H1 (cell line): ENCODE results near the gene PTH1R. TPM values are rescaled to one million over a fixed set of nuclear protein-coding genes. Genes with fewer than 3 reads are reported as not detected.

Source experiments
- CTCF ChIA-PET: fragments of 300-600 bp; sonication (Branson Sonifier 250); formaldehyde crosslinking; loops from one replicate; lab custom pipeline; 2021; ENCODE audit not compliant: partially characterized antibody; lab: Charles Lee
- POLR2A ChIA-PET: fragments of 300-600 bp; sonication (Branson Sonifier 250); formaldehyde crosslinking; loops from one replicate; lab custom pipeline; 2021; ENCODE audit warnings: inconsistent platforms; ENCODE audit not compliant: partially characterized antibody; lab: Charles Lee
- DNase-seq, 2 experiments: peaks; one replicate each; pipeline versions ENCODE4 v3.0.0 to v3.0.0-alpha.2; 2010 to 2022; ENCODE audit warnings: low spot score in 2 of 2, low read depth in 1 of 2, mixed read lengths in 1 of 2
- FAIRE-seq: peaks from 2 replicates; lab custom pipeline; 2011; peaks lifted over from hg19 to GRCh38; lab: Jason Lieb, UNC
- H2AFZ ChIP-seq: 2 replicates; pipeline ENCODE4 v1.8.1; 2012; ENCODE audit warnings: low read length, inconsistent platforms
- H2AK5ac ChIP-seq: 2 replicates; pipeline ENCODE4 v1.6.1; 2013; ENCODE audit warnings: low read depth, low read length
- H2BK120ac ChIP-seq: replicated peaks from 2 replicates; pipeline ENCODE3; 2013; ENCODE audit warnings: low read depth, low read length, inconsistent platforms
- H2BK12ac ChIP-seq: 2 replicates; pipeline ENCODE4 v1.6.1; 2013; ENCODE audit warnings: low read depth, low read length
- H2BK15ac ChIP-seq: 2 replicates; pipeline ENCODE4 v1.6.1; 2013; ENCODE audit warnings: low read length
- H2BK20ac ChIP-seq: 2 replicates; pipeline ENCODE4 v1.6.1; 2013; ENCODE audit warnings: low read length
- H2BK5ac ChIP-seq: 2 replicates; pipeline ENCODE4 v1.6.1; 2013; ENCODE audit warnings: low read depth, low read length
- H3K14ac ChIP-seq: 2 replicates; pipeline ENCODE4 v1.6.1; 2013; ENCODE audit warnings: inconsistent platforms; ENCODE audit not compliant: insufficient read length
- H3K18ac ChIP-seq: 2 replicates; pipeline ENCODE4 v1.6.1; 2013; ENCODE audit warnings: low read length; ENCODE audit errors: extremely low read depth
- H3K23ac ChIP-seq: 2 replicates; pipeline ENCODE4 v1.6.1; 2013; ENCODE audit warnings: inconsistent platforms; ENCODE audit not compliant: insufficient read length
- H3K23me2 ChIP-seq: 2 replicates; pipeline ENCODE4 v1.6.1; 2013; ENCODE audit warnings: low read depth, low read length
- H3K27ac ChIP-seq: 2 replicates; pipeline ENCODE4 v1.6.1; 2011; ENCODE audit warnings: low read depth, low read length, inconsistent platforms
- H3K27me3 ChIP-seq, 4 experiments: replicated peaks in 1 of 4; 1 replicate in 1 of 4; 2 replicates in 3 of 4; pipeline versions ENCODE4 v1.6.1 to v1.8.1; 2011 to 2013; ENCODE audit warnings: low read length in 3 of 4, mild to moderate bottlenecking in 3 of 4, inconsistent platforms in 2 of 4, mixed read lengths in 2 of 4, moderate library complexity in 1 of 4; ENCODE audit not compliant: control insufficient read depth in 3 of 4, insufficient read depth in 3 of 4; ENCODE audit errors: extremely low read depth in 1 of 4
- H3K36me3 ChIP-seq, 4 experiments: 2 replicates each; pipeline versions ENCODE4 v1.6.1 to v1.8.1; 2011 to 2013; ENCODE audit warnings: mild to moderate bottlenecking in 4 of 4, low read length in 3 of 4, moderate library complexity in 2 of 4, control low read depth in 1 of 4, inconsistent platforms in 1 of 4; ENCODE audit not compliant: insufficient read depth in 4 of 4, control insufficient read depth in 2 of 4
- H3K4ac ChIP-seq: replicated peaks from 2 replicates; pipeline ENCODE3; 2013; ENCODE audit warnings: low read length, low read depth, mixed read lengths, inconsistent platforms; ENCODE audit not compliant: insufficient read length
- H3K4me1 ChIP-seq, 4 experiments: replicated peaks in 1 of 4; 1 replicate in 1 of 4; 2 replicates in 3 of 4; pipeline versions ENCODE4 v1.6.1 to v1.8.1; 2011 to 2013; ENCODE audit warnings: low read length in 3 of 4, inconsistent platforms in 2 of 4, mixed read lengths in 1 of 4; ENCODE audit not compliant: insufficient read depth in 4 of 4, control insufficient read depth in 3 of 4
- H3K4me2 ChIP-seq, 2 experiments: 2 replicates each; pipeline versions ENCODE4 v1.6.1 to v1.8.1; 2011 to 2013; ENCODE audit warnings: low read depth in 2 of 2, low read length in 2 of 2, control low read depth in 1 of 2, inconsistent platforms in 1 of 2, mild to moderate bottlenecking in 1 of 2; ENCODE audit not compliant: insufficient read depth in 1 of 2
- H3K4me3 ChIP-seq, 4 experiments: fragments of 200-600, 300-600 bp in 1 of 4; sonication (generic), shearing (Covaris generic), sonication (Bioruptor Twin) in 1 of 4; 2 replicates each; pipeline versions ENCODE4 v1.5.1 to v1.8.1; 2011 to 2016; ENCODE audit warnings: low read length in 4 of 4, low read depth in 3 of 4, control low read depth in 2 of 4, inconsistent platforms in 2 of 4, mild to moderate bottlenecking in 2 of 4, mixed read lengths in 1 of 4, moderate library complexity in 1 of 4; ENCODE audit not compliant: insufficient read depth in 2 of 4; ENCODE audit errors: extremely low read depth in 1 of 4
- H3K56ac ChIP-seq: replicated peaks from 2 replicates; pipeline ENCODE3; 2013; ENCODE audit warnings: low read depth, mild to moderate bottlenecking, mixed read lengths, low read length, inconsistent platforms; ENCODE audit not compliant: insufficient read length
- H3K79me1 ChIP-seq: 2 replicates; pipeline ENCODE4 v1.6.1; 2013; ENCODE audit warnings: low read depth, low read length, control low read depth
- H3K79me2 ChIP-seq, 2 experiments: 2 replicates each; pipeline versions ENCODE4 v1.6.1 to v1.8.1; 2012 to 2013; ENCODE audit warnings: low read length in 2 of 2, mild to moderate bottlenecking in 2 of 2, inconsistent platforms in 1 of 2; ENCODE audit not compliant: insufficient read depth in 2 of 2, control insufficient read depth in 1 of 2
- H3K9ac ChIP-seq, 4 experiments: replicated peaks in 1 of 4; 1 replicate in 1 of 4; 2 replicates in 3 of 4; pipeline versions ENCODE4 v1.6.1 to v1.8.1; 2011 to 2013; ENCODE audit warnings: low read depth in 3 of 4, low read length in 3 of 4, control low read depth in 2 of 4, mild to moderate bottlenecking in 2 of 4, moderate library complexity in 2 of 4, inconsistent platforms in 1 of 4; ENCODE audit errors: extremely low read depth in 1 of 4
- H3K9me3 ChIP-seq, 2 experiments: 2 replicates each; pipeline versions ENCODE4 v1.6.1 to v1.8.1; 2012 to 2013; ENCODE audit warnings: mild to moderate bottlenecking in 2 of 2, moderate library complexity in 2 of 2, control low read depth in 1 of 2, inconsistent platforms in 1 of 2, low read depth in 1 of 2, low read length in 1 of 2, mixed read lengths in 1 of 2; ENCODE audit not compliant: insufficient read depth in 2 of 2
- H4K20me1 ChIP-seq, 2 experiments: replicated peaks in 1 of 2; 2 replicates each; pipeline versions ENCODE3 to v1.8.1; 2011 to 2013; ENCODE audit warnings: inconsistent platforms in 2 of 2, low read length in 2 of 2, mild to moderate bottlenecking in 1 of 2; ENCODE audit not compliant: insufficient read depth in 2 of 2, control insufficient read depth in 1 of 2
- H4K5ac ChIP-seq: 2 replicates; pipeline ENCODE4 v1.6.1; 2013; ENCODE audit warnings: low read length, low read depth, mixed read lengths, inconsistent platforms; ENCODE audit not compliant: insufficient read length
- H4K8ac ChIP-seq: 2 replicates; pipeline ENCODE4 v1.8.0; 2013; ENCODE audit warnings: mild to moderate bottlenecking, moderate library complexity, low read length, inconsistent platforms; ENCODE audit not compliant: insufficient read depth; ENCODE audit errors: extremely low read depth
- H4K91ac ChIP-seq: replicated peaks from 2 replicates; pipeline ENCODE3; 2013; ENCODE audit warnings: low read length, mixed read lengths, inconsistent platforms; ENCODE audit not compliant: insufficient read length
- CREB1 ChIP-seq: IDR thresholded peaks from 2 replicates; pipeline ENCODE4 v1.6.1; 2012; ENCODE audit warnings: inconsistent platforms
- EGR1 ChIP-seq: IDR thresholded peaks from 2 replicates; pipeline ENCODE4 v1.6.1; 2011; ENCODE audit warnings: low read depth, low read length, borderline replicate concordance
- EZH2 ChIP-seq: fragments of 200-600 bp; sonication (generic); IDR thresholded peaks from 2 replicates; pipeline ENCODE4 v1.7.1; 2012; ENCODE audit warnings: low read depth, mild to moderate bottlenecking, moderate library complexity, low read length, inconsistent platforms; ENCODE audit not compliant: severe bottlenecking
- HDAC6 ChIP-seq: IDR thresholded peaks from one replicate; pipeline ENCODE4 v1.7.1; 2012; ENCODE audit warnings: low read depth, mild to moderate bottlenecking, inconsistent platforms, low read length, moderate library complexity
- KDM4A ChIP-seq: IDR thresholded peaks from one replicate; pipeline ENCODE4 v1.7.1; 2012; ENCODE audit warnings: low read depth, mild to moderate bottlenecking, moderate library complexity, low read length, inconsistent platforms; ENCODE audit not compliant: severe bottlenecking
- POU5F1 ChIP-seq: IDR thresholded peaks from 2 replicates; pipeline ENCODE4 v1.6.1; 2011; ENCODE audit warnings: low read depth, mild to moderate bottlenecking, low read length, moderate library complexity
- RFX5 ChIP-seq: IDR thresholded peaks from 2 replicates; pipeline ENCODE4 v1.6.1; 2011; ENCODE audit warnings: low read depth, low read length, improper control_type of control experiment, borderline replicate concordance
- SIX5 ChIP-seq: IDR thresholded peaks from 2 replicates; pipeline ENCODE4 v1.6.1; 2011; ENCODE audit warnings: mild to moderate bottlenecking, low read depth, low read length
- SP2 ChIP-seq: IDR thresholded peaks from 2 replicates; pipeline ENCODE4 v1.6.1; 2012; ENCODE audit warnings: mild to moderate bottlenecking, low read length, inconsistent platforms
- SUZ12 ChIP-seq: fragments of 200-600 bp; sonication (generic); IDR thresholded peaks from 2 replicates; pipeline ENCODE4 v1.6.1; 2012; ENCODE audit warnings: mild to moderate bottlenecking, inconsistent platforms, low read length, moderate library complexity, mixed read lengths
- TAF7 ChIP-seq: optimal IDR thresholded peaks from 2 replicates; pipeline ENCODE3; 2011; ENCODE audit warnings: low read depth, mild to moderate bottlenecking, inconsistent platforms, low read length, moderate library complexity, borderline replicate concordance
- WGBS, 2 experiments: shearing (Covaris generic) in 1 of 2; methylation state at CpG; one replicate each; pipeline versions ENCODE4 v1.1.6 to v1.1.7; 2013 to 2015; ENCODE audit warnings: low lambda C conversion rate in 2 of 2, mixed read lengths in 2 of 2, inconsistent platforms in 1 of 2, low coverage in 1 of 2, missing lambda C conversion rate in 1 of 2; ENCODE audit not compliant: insufficient replicate concordance in 2 of 2, insufficient coverage in 1 of 2, insufficient read length in 1 of 2; ENCODE audit errors: extremely low coverage in 1 of 2, missing lambda C conversion rate in 1 of 2; 5-methylcytosine and 5-hydroxymethylcytosine counted together
- polyA plus RNA-seq, 7 experiments: library from polyadenylated mRNA; depleted of rRNA in 3 of 7; stranded (reverse) in 5 of 7; unstranded in 2 of 7; fragments of >200 nt in 5 of 7; fragments of 200-250 nt in 2 of 7; gene quantifications; 1 replicate in 5 of 7; 2 replicates in 1 of 7; 4 replicates in 1 of 7; pipeline versions ENCODE4 v1.2.1 to v1.2.3, GENCODE V29; 2011 to 2013; ENCODE audit warnings: missing spikeins in 2 of 7, mixed read lengths in 2 of 7
- total RNA-seq: library from RNA; stranded (reverse); fragmentation: NEBNext Ultra II Directional; extraction: Animal tissue kit (Norgen Biotek cat#: 25700); gene quantifications from 2 replicates; pipeline ENCODE4 v1.2.1, GENCODE V29; 2021

Gene PTH1R
- total and polyA plus RNA-seq, 2 of the 8 experiments (the other 6 are each of a cell fraction or from before 2014, with no cell fraction given): 0.57 to 1.5 TPM

GRCh38 chr3:46942481-46943236 lies 65.1 kb downstream of the PTH1R start:
- H3K14ac ChIP-seq: no peak overlapping the region
- H2BK120ac ChIP-seq: no peak overlapping the region
- peak overlapping the region; percentile 47; the same call in 1 of the 2 replicates for H2AK5ac ChIP-seq
- H3K4me3 ChIP-seq: no peak overlapping the region
- H2BK5ac ChIP-seq: no peak overlapping the region; the same call in 1 of the 2 replicates
- H3K23ac ChIP-seq: no peak overlapping the region
- H3K27ac ChIP-seq: no peak overlapping the region
- no peak overlapping the region; the same call in 1 of the 2 replicates for H2BK12ac ChIP-seq
- POLR2A ChIA-PET: interaction anchor here (0.8 to 2.2 kb wide), 6 partner anchors 9 to 417 kb away, joined by 3 to 6 read pairs (median 4); partner anchors contain the start of gene CCDC12
- CTCF ChIA-PET: interaction anchor here (0.7 to 2.0 kb wide), 6 partner anchors 12 to 56 kb away, joined by 3 to 11 read pairs (median 4); no protein-coding TSS in a partner anchor
- H2AFZ ChIP-seq: no peak overlapping the region
- peaks cover 5 to 14% (median 9%) of the 10 kb centered on the region in 4 experiments; a peak in 5 of 7 replicates for H3K4me1 ChIP-seq
- no peak overlapping the region for H3K9ac ChIP-seq
- no peaks in the 10 kb centered on the region for H3K27me3 ChIP-seq
- H3K4ac ChIP-seq: no peak overlapping the region
- no peak overlapping the region for H3K56ac ChIP-seq
- no peak for FAIRE-seq
- no peak overlapping the region for H4K91ac ChIP-seq
- TF ChIP-seq TAF7 (no peak), EGR1 (no peak), POU5F1 (no peak), SIX5 (no peak), RFX5 (no peak), KDM4A (no peak), HDAC6 (no peak), SP2 (no peak), CREB1 (no peak), EZH2 (no peak), SUZ12 (no peak)
- H4K8ac ChIP-seq: 0 out of 2 replicates have a peak overlapping the region, but pooled peaks have one; percentile 7
- H4K5ac ChIP-seq: no peak overlapping the region
- H3K79me1 ChIP-seq: peaks cover 32% of the 10 kb centered on the region
- H4K20me1 ChIP-seq: peaks cover 31 to 40% of the 10 kb centered on the region in 2 experiments
- no peak overlapping the region for H3K18ac ChIP-seq
- no peak overlapping the region for H2BK15ac ChIP-seq
- H3K79me2 ChIP-seq: peaks cover 5 to 80% of the 10 kb centered on the region in 2 experiments
- DNase-seq: no peak
- H3K4me2 ChIP-seq: no peak overlapping the region
- H3K9me3 ChIP-seq: no peaks in the 10 kb centered on the region
- WGBS, 2 experiments: 91% methylated on average over 12 of the region's 12 CpGs; no CpG with 5 or more reads in 1 of the 2 experiments
- no peaks in the 10 kb centered on the region; the same call in 1 of the 2 replicates for H3K23me2 ChIP-seq
- no peak overlapping the region for H2BK20ac ChIP-seq
- H3K36me3 ChIP-seq: peaks cover 2 to 11% (median 4%) of the 10 kb centered on the region in 4 experiments; a peak in 6 of 8 replicates
